HCT116 (cell line): Measurements from ENCODE around the gene CHST15. TPM values are rescaled to one million over a fixed set of nuclear protein-coding genes. Genes with fewer than 3 reads are reported as not detected.

Source experiments
- ATAC-seq: fragments of 200-7000 bp; cut with Tn5 transposase; 2 replicates; pipeline ENCODE4 v1.9.1; 2020; ENCODE audit warnings: mild to moderate bottlenecking, moderate library complexity
- BruUV-seq: library from RNA; stranded (reverse); fragments of 400-500 nt; replicated peaks from 2 replicates; lab custom pipeline; 2021; lab: Mats Ljungman, UMichigan
- CTCF ChIA-PET: fragments of 300-600 bp; sonication (Branson Sonifier 250); formaldehyde crosslinking; loops from one replicate; lab custom pipeline; 2021; ENCODE audit warnings: antibody characterized with exemption; lab: Charles Lee
- POLR2A ChIA-PET: fragments of 300-600, 350-600 bp; sonication (Branson Sonifier 250); formaldehyde crosslinking; loops from one replicate; lab custom pipeline; 2021; ENCODE audit warnings: antibody characterized with exemption; lab: Charles Lee
- RAD21 ChIA-PET, 2 experiments: fragments of 300-600 bp; sonication (Branson Sonifier 250); formaldehyde crosslinking; loops; one replicate each; lab custom pipeline; 2023; ENCODE audit warnings: low total read pairs in 2 of 2; ENCODE audit not compliant: uncharacterized antibody in 2 of 2, unreplicated experiment in 2 of 2, low non-redundant PET in 1 of 2; lab: Charles Lee
- DNase-seq: peaks from one replicate; pipeline ENCODE4 v3.0.0-alpha.2; 2010; ENCODE audit warnings: low read depth, low spot score
- H2AFZ ChIP-seq: fragments of 200-600 bp; shearing (Covaris generic), sonication (generic); 2 replicates; pipeline ENCODE4 v1.6.1; 2017; ENCODE audit warnings: low read depth, mixed run types, mixed read lengths, antibody characterized with exemption, low read length; ENCODE audit not compliant: poor library complexity, severe bottlenecking
- H3K27ac ChIP-seq: 2 replicates; pipeline ENCODE4 v1.5.1; 2012; ENCODE audit warnings: low read depth, low read length
- H3K27me3 ChIP-seq: fragments of 200-600 bp; sonication (generic); 2 replicates; pipeline ENCODE4 v1.6.1; 2016; ENCODE audit warnings: mixed run types, low read length, mixed read lengths; ENCODE audit not compliant: insufficient read depth
- H3K36me3 ChIP-seq, 2 experiments: fragments of 200-500 bp in 1 of 2; fragments of 200-600 bp in 1 of 2; sonication (Bioruptor generic) in 1 of 2; sonication (generic) in 1 of 2; 2 replicates each; pipeline versions ENCODE4 v1.5.1 to v1.6.1; 2014 to 2016; ENCODE audit warnings: low read length in 2 of 2, inconsistent platforms in 1 of 2, mixed read lengths in 1 of 2, mixed run types in 1 of 2; ENCODE audit not compliant: insufficient read depth in 2 of 2, control insufficient read depth in 1 of 2
- H3K4me1 ChIP-seq, 2 experiments: fragments of 200-600 bp in 1 of 2; sonication (generic) in 1 of 2; 2 replicates each; pipeline versions ENCODE4 v1.5.1 to v1.6.1; 2012 to 2017; ENCODE audit warnings: low read length in 2 of 2, inconsistent platforms in 1 of 2, mild to moderate bottlenecking in 1 of 2, mixed read lengths in 1 of 2, mixed run types in 1 of 2, moderate library complexity in 1 of 2; ENCODE audit not compliant: insufficient read depth in 2 of 2, control insufficient read depth in 1 of 2
- H3K4me2 ChIP-seq: fragments of 200-600 bp; sonication (generic); 2 replicates; pipeline ENCODE4 v1.6.1; 2017; ENCODE audit warnings: mixed run types, low read length, mixed read lengths
- H3K4me3 ChIP-seq, 2 experiments: fragments of 200-600 bp in 1 of 2; sonication (generic) in 1 of 2; replicated peaks in 1 of 2; 2 replicates each; pipeline ENCODE4 v1.5.1; 2011 to 2016; ENCODE audit warnings: low read length in 2 of 2, control low read depth in 1 of 2, low read depth in 1 of 2, mild to moderate bottlenecking in 1 of 2, mixed read lengths in 1 of 2, mixed run types in 1 of 2
- H3K79me2 ChIP-seq: fragments of 200-600 bp; sonication (generic); 2 replicates; pipeline ENCODE4 v1.6.1; 2017; ENCODE audit warnings: mild to moderate bottlenecking, mixed run types, low read length, moderate library complexity, mixed read lengths; ENCODE audit not compliant: insufficient read depth
- H3K9ac ChIP-seq: fragments of 200-600 bp; sonication (generic); 2 replicates; pipeline ENCODE4 v1.6.1; 2016; ENCODE audit warnings: low read length, mixed read lengths
- H3K9me2 ChIP-seq: fragments of 200-600 bp; sonication (generic), shearing (Covaris generic); 2 replicates; pipeline ENCODE4 v1.6.1; 2017; ENCODE audit warnings: mixed run types, mild to moderate bottlenecking, moderate library complexity; ENCODE audit not compliant: insufficient read depth
- H3K9me3 ChIP-seq, 2 experiments: fragments of 200-500 bp in 1 of 2; fragments of 200-600 bp in 1 of 2; sonication (Bioruptor generic) in 1 of 2; sonication (generic) in 1 of 2; 2 replicates each; pipeline ENCODE4 v1.6.1; 2014 to 2017; ENCODE audit warnings: low read length in 2 of 2, mixed read lengths in 2 of 2, inconsistent platforms in 1 of 2, low read depth in 1 of 2, mild to moderate bottlenecking in 1 of 2, mixed run types in 1 of 2, moderate library complexity in 1 of 2; ENCODE audit not compliant: control insufficient read depth in 1 of 2, insufficient read depth in 1 of 2
- H4K20me1 ChIP-seq: fragments of 200-600 bp; sonication (generic), shearing (Covaris generic); 2 replicates; pipeline ENCODE4 v1.6.1; 2017; ENCODE audit warnings: mixed run types, mild to moderate bottlenecking, moderate library complexity; ENCODE audit not compliant: insufficient read depth
- CBX3 ChIP-seq: IDR thresholded peaks from 2 replicates; pipeline ENCODE4 v1.6.1; 2012; ENCODE audit warnings: low read depth
- CEBPB ChIP-seq: IDR thresholded peaks from 2 replicates; pipeline ENCODE4 v1.6.1; 2012; ENCODE audit warnings: low read depth
- EZH2 ChIP-seq: fragments of 200-600 bp; sonication (generic); IDR thresholded peaks from 2 replicates; pipeline ENCODE4 v1.6.1; 2017; ENCODE audit warnings: antibody characterized with exemption, mixed run types
- EZH2phosphoT487 ChIP-seq: fragments of 200-600 bp; IDR thresholded peaks from 2 replicates; pipeline ENCODE4 v1.6.1; 2018; ENCODE audit warnings: antibody characterized with exemption, borderline replicate concordance
- POLR2AphosphoS5 ChIP-seq: IDR thresholded peaks from 2 replicates; pipeline ENCODE4 v1.6.1; 2011; ENCODE audit warnings: mild to moderate bottlenecking, low read depth, low read length, moderate library complexity
- REST ChIP-seq: IDR thresholded peaks from 2 replicates; pipeline ENCODE4 v1.6.1; 2012; ENCODE audit warnings: low read depth
- SP1 ChIP-seq: IDR thresholded peaks from 2 replicates; pipeline ENCODE4 v1.6.1; 2012; ENCODE audit warnings: low read depth
- SRF ChIP-seq: IDR thresholded peaks from 2 replicates; pipeline ENCODE4 v1.6.1; 2012; ENCODE audit warnings: low read depth
- intact Hi-C: fragments of 100-400 bp; cut with micrococcal nuclease; formaldehyde crosslinking; loops from 2 replicates; pipeline ENCODE4 v1.10.0; 2022
- total RNA-seq: library from RNA; stranded (reverse); gene quantifications from one replicate; pipeline ENCODE4 v1.2.1, GENCODE V29; 2021; ENCODE audit not compliant: unreplicated experiment

Gene CHST15
- total RNA-seq, 1 experiment from 2014 or later, result 47.2 TPM

- H3K27me3 ChIP-seq, result no peaks in the 10 kb centered on the region
- H3K9me3 ChIP-seq, result no peaks in the 10 kb centered on the region
- ATAC-seq (no peak), DNase-seq (no peak)
- H3K4me1 ChIP-seq, result peaks cover 25 to 30% of the 10 kb centered on the region in 2 experiments
- ChIA-PET CTCF (interaction anchor here (1.2 to 1.3 kb wide), 2 partner anchors 111 to 112 kb away, joined by 3 read pairs; no protein-coding TSS in a partner anchor), RAD21 (no interaction called here), POLR2A (interaction anchor here (3.1 kb wide), 1 partner anchor 45 kb away, joined by 14 read pairs; no protein-coding TSS in a partner anchor)
- peak overlapping the region; percentile 71 for H3K4me2 ChIP-seq
- peak overlapping the region; percentile 57 for H3K27ac ChIP-seq
- no peaks in the 10 kb centered on the region for H4K20me1 ChIP-seq
- no TSS peak for BruUV-seq
- intact Hi-C loops, result loop anchor here (2.0 kb wide), 1 partner anchor 46 kb away; no protein-coding TSS in a partner anchor
- no peak overlapping the region for H2AFZ ChIP-seq
- no peaks in the 10 kb centered on the region for H3K79me2 ChIP-seq
- no peak for TF ChIP-seq REST
- no peak for TF ChIP-seq EZH2
- TF ChIP-seq POLR2AphosphoS5, result no peak
- no peak for TF ChIP-seq EZH2phosphoT487
- TF ChIP-seq CEBPB, result no peak
- no peak for TF ChIP-seq SRF
- no peak for TF ChIP-seq CBX3
- TF ChIP-seq SP1, result no peak
- no peak overlapping the region for H3K4me3 ChIP-seq
- H3K9me2 ChIP-seq, result no peaks in the 10 kb centered on the region
- H3K9ac ChIP-seq, result no peak overlapping the region
- no peaks in the 10 kb centered on the region for H3K36me3 ChIP-seq
Observed at GRCh38 chr10:124107072-124107471, 13.7 kb upstream of the CHST15 start.
